ENCODE measurements around the gene DRAP1. TPM values are rescaled to one million over a fixed set of nuclear protein-coding genes. Genes with fewer than 3 reads are reported as not detected.
A peak's percentile ranks its signal among the peaks of the same experiment; 100 is the strongest.

DRAP1 gene
- total RNA-seq (10 to 100 TPM; 61.0 to 64.5 TPM), polyA plus RNA-seq (ENCODE audit: insufficient read length in 6 of 6) (100 to 1,000 TPM in 1 of 6 donors, 10 to 100 TPM in 5; 69.2 to 112 (median 91.8) TPM)
- long read RNA-seq, donor 1, transcript DRAP1-201 (7 exons, 989 nt): major isoform, 101 of 160 reads
- long read RNA-seq, donor 1, transcript DRAP1-208 (6 exons, 751 nt): minor isoform, 8 of 160 reads
- long read RNA-seq, donor 1, transcript DRAP1-209 (4 exons, 453 nt): minor isoform, 17 of 160 reads
- long read RNA-seq, donor 1, transcript DRAP1-203 (1 exons, 474 nt): minor isoform, 5 of 160 reads
- long read RNA-seq, donor 1, partial matches to known transcripts: 24 of 160 reads
- long read RNA-seq, donor 1, other reads (novel, unspliced or antisense): 0 of 160 reads
- long read RNA-seq, donor 2, transcript DRAP1-201 (7 exons, 989 nt): major isoform, 79 of 132 reads
- long read RNA-seq, donor 2, transcript DRAP1-208 (6 exons, 751 nt): minor isoform, 12 of 132 reads
- long read RNA-seq, donor 2, transcript DRAP1-209 (4 exons, 453 nt): minor isoform, 8 of 132 reads
- long read RNA-seq, donor 2, transcript DRAP1-206 (3 exons, 837 nt): minor isoform, 9 of 132 reads
- long read RNA-seq, donor 2, partial matches to known transcripts: 22 of 132 reads
- long read RNA-seq, donor 2, other reads (novel, unspliced or antisense): 0 of 132 reads
- long read RNA-seq, donor 3, transcript DRAP1-209 (4 exons, 453 nt): minor isoform, 7 of 79 reads
- long read RNA-seq, donor 3, transcript DRAP1-201 (7 exons, 989 nt): major isoform, 65 of 79 reads
- long read RNA-seq, donor 3, partial matches to known transcripts: 0 of 79 reads
- long read RNA-seq, donor 3, other reads (novel, unspliced or antisense): 0 of 79 reads
- long read RNA-seq, donor 4, transcript DRAP1-201 (7 exons, 989 nt): major isoform, 35 of 37 reads
- long read RNA-seq, donor 4, partial matches to known transcripts: 1 of 37 reads
- long read RNA-seq, donor 4, other reads (novel, unspliced or antisense): 0 of 37 reads
- long read RNA-seq, donor 5, transcript DRAP1-209 (4 exons, 453 nt): minor isoform, 14 of 97 reads
- long read RNA-seq, donor 5, transcript DRAP1-206 (3 exons, 837 nt): minor isoform, 7 of 97 reads
- long read RNA-seq, donor 5, transcript DRAP1-201 (7 exons, 989 nt): major isoform, 58 of 97 reads
- long read RNA-seq, donor 5, transcript DRAP1-208 (6 exons, 751 nt): minor isoform, 9 of 97 reads
- long read RNA-seq, donor 5, partial matches to known transcripts: 8 of 97 reads
- long read RNA-seq, donor 5, other reads (novel, unspliced or antisense): 0 of 97 reads
- long read RNA-seq, donor 6, transcript DRAP1-209 (4 exons, 453 nt): minor isoform, 16 of 118 reads
- long read RNA-seq, donor 6, transcript DRAP1-201 (7 exons, 989 nt): major isoform, 68 of 118 reads
- long read RNA-seq, donor 6, transcript DRAP1-206 (3 exons, 837 nt): minor isoform, 8 of 118 reads
- long read RNA-seq, donor 6, transcript DRAP1-208 (6 exons, 751 nt): minor isoform, 6 of 118 reads
- long read RNA-seq, donor 6, partial matches to known transcripts: 16 of 118 reads
- long read RNA-seq, donor 6, other reads (novel, unspliced or antisense): 0 of 118 reads
- long read RNA-seq, donor 7, transcript DRAP1-209 (4 exons, 453 nt): minor isoform, 6 of 65 reads
- long read RNA-seq, donor 7, transcript DRAP1-201 (7 exons, 989 nt): major isoform, 57 of 65 reads
- long read RNA-seq, donor 7, partial matches to known transcripts: 0 of 65 reads
- long read RNA-seq, donor 7, other reads (novel, unspliced or antisense): 0 of 65 reads
- long read RNA-seq, donor 8, transcript DRAP1-209 (4 exons, 453 nt): minor isoform, 13 of 90 reads
- long read RNA-seq, donor 8, transcript DRAP1-201 (7 exons, 989 nt): major isoform, 64 of 90 reads
- long read RNA-seq, donor 8, partial matches to known transcripts: 6 of 90 reads
- long read RNA-seq, donor 8, other reads (novel, unspliced or antisense): 0 of 90 reads
- long read RNA-seq, donor 9, partial matches to known transcripts: 0 of 4 reads
- long read RNA-seq, donor 9, other reads (novel, unspliced or antisense): 0 of 4 reads
- long read RNA-seq, donor 10, transcript DRAP1-201 (7 exons, 989 nt): major isoform, 49 of 52 reads
- long read RNA-seq, donor 10, partial matches to known transcripts: 1 of 52 reads
- long read RNA-seq, donor 10, other reads (novel, unspliced or antisense): 0 of 52 reads
- long read RNA-seq, donor 11, transcript DRAP1-201 (7 exons, 989 nt): major isoform, 111 of 196 reads
- long read RNA-seq, donor 11, transcript DRAP1-208 (6 exons, 751 nt): minor isoform, 10 of 196 reads
- long read RNA-seq, donor 11, transcript DRAP1-206 (3 exons, 837 nt): minor isoform, 12 of 196 reads
- long read RNA-seq, donor 11, transcript DRAP1-209 (4 exons, 453 nt): minor isoform, 21 of 196 reads
- long read RNA-seq, donor 11, partial matches to known transcripts: 38 of 196 reads
- long read RNA-seq, donor 11, other reads (novel, unspliced or antisense): 0 of 196 reads
- long read RNA-seq, donor 12, transcript DRAP1-201 (7 exons, 989 nt): major isoform, 62 of 85 reads
- long read RNA-seq, donor 12, transcript DRAP1-209 (4 exons, 453 nt): minor isoform, 13 of 85 reads
- long read RNA-seq, donor 12, partial matches to known transcripts: 5 of 85 reads
- long read RNA-seq, donor 12, other reads (novel, unspliced or antisense): 0 of 85 reads

GRCh38 chr11:65919141-65919572, at the start of gene DRAP1:
Gene DRAP1 (plus strand): TSS chr11:65919426. CDS start chr11:65919502, 76 bp downstream.
- Histone ChIP-seq H3K27me3 (no peaks in the 10 kb centered on the region), H3K4me1 (peaks cover 41 to 56% of the 10 kb centered on the region in 2 donors), H3K27ac (peak within 1 kb of the TSS; percentile 91 to 94), H3K36me3 (peaks cover 0 to 26% of the 10 kb centered on the region in 2 donors), H3K9me3 (no peaks in the 10 kb centered on the region), H3K4me3 (peak within 1 kb of the TSS; percentile 94 to 98)
- TF ChIP-seq, protein P1, sequence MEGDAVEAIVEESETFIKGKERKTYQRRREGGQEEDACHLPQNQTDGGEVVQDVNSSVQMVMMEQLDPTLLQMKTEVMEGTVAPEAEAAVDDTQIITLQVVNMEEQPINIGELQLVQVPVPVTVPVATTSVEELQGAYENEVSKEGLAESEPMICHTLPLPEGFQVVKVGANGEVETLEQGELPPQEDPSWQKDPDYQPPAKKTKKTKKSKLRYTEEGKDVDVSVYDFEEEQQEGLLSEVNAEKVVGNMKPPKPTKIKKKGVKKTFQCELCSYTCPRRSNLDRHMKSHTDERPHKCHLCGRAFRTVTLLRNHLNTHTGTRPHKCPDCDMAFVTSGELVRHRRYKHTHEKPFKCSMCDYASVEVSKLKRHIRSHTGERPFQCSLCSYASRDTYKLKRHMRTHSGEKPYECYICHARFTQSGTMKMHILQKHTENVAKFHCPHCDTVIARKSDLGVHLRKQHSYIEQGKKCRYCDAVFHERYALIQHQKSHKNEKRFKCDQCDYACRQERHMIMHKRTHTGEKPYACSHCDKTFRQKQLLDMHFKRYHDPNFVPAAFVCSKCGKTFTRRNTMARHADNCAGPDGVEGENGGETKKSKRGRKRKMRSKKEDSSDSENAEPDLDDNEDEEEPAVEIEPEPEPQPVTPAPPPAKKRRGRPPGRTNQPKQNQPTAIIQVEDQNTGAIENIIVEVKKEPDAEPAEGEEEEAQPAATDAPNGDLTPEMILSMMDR (IDR thresholded peaks at IDR 0.05): no peak
- DNase-seq (peak; percentile 95 to 100 (median 98)), ATAC-seq (peak; percentile 93)
- intact Hi-C loops (cut with DNase I): no loop called here

GRCh38 chr11:65869643-65870306, 49.5 kb upstream of the DRAP1 start:
- TF ChIP-seq, protein P1 (IDR thresholded peaks at IDR 0.05): no peak
- Histone ChIP-seq H3K4me3 (no peak overlapping the region), H3K4me1 (peaks cover 0 to 56% of the 10 kb centered on the region in 2 donors), H3K9me3 (no peaks in the 10 kb centered on the region), H3K27me3 (no peaks in the 10 kb centered on the region), H3K36me3 (peaks cover 0 to 39% of the 10 kb centered on the region in 2 donors), H3K27ac (no peak overlapping the region)
- intact Hi-C loops (cut with DNase I): no loop called here
- ATAC-seq: no peak
- peak in 1 of 4 donors; percentile 72 for DNase-seq

- ATAC-seq: no peak
- no peak overlapping the region for H3K4me3 ChIP-seq
- H3K9me3 ChIP-seq: no peaks in the 10 kb centered on the region
- DNase-seq: peak in 1 of 4 donors; percentile 63
- TF ChIP-seq, protein P1 (IDR thresholded peaks at IDR 0.05): no peak
- H3K36me3 ChIP-seq: peaks cover 0 to 34% of the 10 kb centered on the region in 2 donors
- H3K27ac ChIP-seq: no peak overlapping the region
- intact Hi-C loops (cut with DNase I): no loop called here
- H3K4me1 ChIP-seq: peaks cover 0 to 56% of the 10 kb centered on the region in 2 donors
- no peaks in the 10 kb centered on the region for H3K27me3 ChIP-seq
Observed at GRCh38 chr11:65870307-65870658, 48.9 kb upstream of the DRAP1 start.
